Measurements from ENCODE around the gene USH2A.

The USH2A gene

GRCh38 chr1:216246577-216247203, 176.6 kb downstream of the USH2A start (continued):
- TF ChIP-seq ZSCAN5A (tag by site-specific recombination; IDR thresholded peaks at IDR 0.05) (no peak), ZNF704 (tag by site-specific recombination; IDR thresholded peaks at IDR 0.05) (no peak)

GRCh38 chr1:216238844-216239243, 184.4 kb downstream of the USH2A start:
- POLR2A ChIA-PET: no interaction called here
- Histone ChIP-seq H3K36me3 (ENCODE audit: control insufficient read depth in 2 of 2, insufficient read depth in 1 of 2, low read length in 2 of 2) (no peaks in the 10 kb centered on the region), H3K9me3 (ENCODE audit: control insufficient read depth, insufficient read depth, low read depth, low read length) (no peaks in the 10 kb centered on the region), H3K4me3 (ENCODE audit: low read depth, low read length) (no peak overlapping the region), H3K4me1 (ENCODE audit: control insufficient read depth, insufficient read depth, low read length) (no peaks in the 10 kb centered on the region), H3K27ac (ENCODE audit: extremely low read depth, low read depth, low read length) (no peak overlapping the region)
- CTCF ChIA-PET: interaction anchor here (1.8 kb wide), 1 partner anchor 18 kb away, joined by 5 read pairs; no protein-coding TSS in a partner anchor
- TF ChIP-seq ZNF768 (tag by site-specific recombination; IDR thresholded peaks at IDR 0.05) (no peak), PRDM2 (tag by site-specific recombination; IDR thresholded peaks at IDR 0.05; ENCODE audit: borderline replicate concordance) (no peak), ZNF10 (tag by site-specific recombination; IDR thresholded peaks at IDR 0.05) (no peak), GLIS2 (tag by site-specific recombination; IDR thresholded peaks at IDR 0.05) (no peak), ZNF518A (tag by site-specific recombination; conservative IDR thresholded peaks at IDR 0.05; ENCODE audit: low read depth) (no peak), ZNF645 (tag by site-specific recombination; IDR thresholded peaks at IDR 0.05) (no peak)

Data from HEK293 (cell line).